Cardiac fibroblast (primary cell): ENCODE results near the gene CITED4.

ENCODE experiments used
- DNase-seq, 2 donors: peaks; one replicate each; pipeline versions ENCODE4 v3.0.0 to v3.0.0-alpha.2; 2010; ENCODE audit warnings: low read depth in 2 of 2
- H3K4me3 ChIP-seq, 2 donors: replicated peaks in 1 of 2; 1 replicate in 1 of 2; 2 replicates in 1 of 2; pipeline ENCODE4 v1.5.1; 2011; ENCODE audit warnings: low read depth in 2 of 2, low read length in 2 of 2, mild to moderate bottlenecking in 2 of 2, moderate library complexity in 1 of 2
- CTCF ChIP-seq: IDR thresholded peaks from one replicate; pipeline ENCODE4 v1.5.1; 2011; ENCODE audit warnings: low read depth, mild to moderate bottlenecking, low read length, inconsistent platforms

The CITED4 gene

GRCh38 chr1:40817791-40818263, 44.3 kb downstream of the CITED4 start:
- no peak overlapping the region for H3K4me3 ChIP-seq
- no peak for TF ChIP-seq CTCF
- DNase-seq, result no peak

DNA sequence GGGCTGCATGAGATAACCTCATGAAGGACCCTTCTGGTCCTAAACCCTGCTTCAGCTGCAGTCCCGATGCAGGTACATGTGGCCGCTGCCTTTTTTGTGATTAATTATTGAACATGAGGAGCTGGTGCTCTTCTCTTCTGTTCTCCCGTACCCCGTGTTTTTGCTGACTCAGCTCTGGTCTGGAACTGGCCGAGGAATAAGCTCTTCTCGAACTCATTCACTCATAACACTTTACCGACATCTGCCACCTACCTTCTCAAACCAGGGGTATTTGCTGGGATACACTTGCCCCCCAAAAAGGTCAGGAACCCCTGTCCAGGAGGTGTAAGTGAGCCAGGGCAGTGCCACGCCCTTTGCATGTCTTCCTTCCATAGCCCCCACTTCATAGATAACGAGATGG, 46.7 kb downstream of the CITED4 start:
- no peak overlapping the region for H3K4me3 ChIP-seq
- TF ChIP-seq CTCF, result no peak
- DNase-seq, result no peak
